ENCODE data around the gene FARS2. TPM values are rescaled to one million over a fixed set of nuclear protein-coding genes. Genes with fewer than 3 reads are reported as not detected.

The FARS2 gene
- total and polyA plus RNA-seq, 9 of the 15 experiments (the other 6 are each of a cell fraction or from before 2014, with no cell fraction given) = 16.5 to 62.2 (median 27.0) TPM

DNA sequence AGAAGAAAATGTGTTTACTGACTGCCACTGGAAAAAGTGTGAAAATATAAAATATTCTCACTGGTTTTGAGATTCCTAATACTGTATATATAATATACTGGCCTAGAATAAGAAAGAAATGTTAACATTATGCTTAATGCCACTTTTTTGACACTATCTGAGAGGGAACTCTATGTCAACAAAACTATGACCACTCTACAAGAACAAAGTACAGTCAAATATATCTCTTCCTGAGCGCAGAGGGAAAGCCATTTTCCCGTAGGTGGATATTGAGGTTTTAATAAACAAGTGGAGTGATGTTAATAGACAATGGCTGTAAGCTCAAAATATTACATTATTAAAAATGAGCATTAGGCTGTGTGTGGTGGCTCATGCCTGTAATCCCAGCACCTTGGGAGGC, 25.5 kb upstream of the FARS2 start (continued):
- TF ChIP-seq, protein P1, sequence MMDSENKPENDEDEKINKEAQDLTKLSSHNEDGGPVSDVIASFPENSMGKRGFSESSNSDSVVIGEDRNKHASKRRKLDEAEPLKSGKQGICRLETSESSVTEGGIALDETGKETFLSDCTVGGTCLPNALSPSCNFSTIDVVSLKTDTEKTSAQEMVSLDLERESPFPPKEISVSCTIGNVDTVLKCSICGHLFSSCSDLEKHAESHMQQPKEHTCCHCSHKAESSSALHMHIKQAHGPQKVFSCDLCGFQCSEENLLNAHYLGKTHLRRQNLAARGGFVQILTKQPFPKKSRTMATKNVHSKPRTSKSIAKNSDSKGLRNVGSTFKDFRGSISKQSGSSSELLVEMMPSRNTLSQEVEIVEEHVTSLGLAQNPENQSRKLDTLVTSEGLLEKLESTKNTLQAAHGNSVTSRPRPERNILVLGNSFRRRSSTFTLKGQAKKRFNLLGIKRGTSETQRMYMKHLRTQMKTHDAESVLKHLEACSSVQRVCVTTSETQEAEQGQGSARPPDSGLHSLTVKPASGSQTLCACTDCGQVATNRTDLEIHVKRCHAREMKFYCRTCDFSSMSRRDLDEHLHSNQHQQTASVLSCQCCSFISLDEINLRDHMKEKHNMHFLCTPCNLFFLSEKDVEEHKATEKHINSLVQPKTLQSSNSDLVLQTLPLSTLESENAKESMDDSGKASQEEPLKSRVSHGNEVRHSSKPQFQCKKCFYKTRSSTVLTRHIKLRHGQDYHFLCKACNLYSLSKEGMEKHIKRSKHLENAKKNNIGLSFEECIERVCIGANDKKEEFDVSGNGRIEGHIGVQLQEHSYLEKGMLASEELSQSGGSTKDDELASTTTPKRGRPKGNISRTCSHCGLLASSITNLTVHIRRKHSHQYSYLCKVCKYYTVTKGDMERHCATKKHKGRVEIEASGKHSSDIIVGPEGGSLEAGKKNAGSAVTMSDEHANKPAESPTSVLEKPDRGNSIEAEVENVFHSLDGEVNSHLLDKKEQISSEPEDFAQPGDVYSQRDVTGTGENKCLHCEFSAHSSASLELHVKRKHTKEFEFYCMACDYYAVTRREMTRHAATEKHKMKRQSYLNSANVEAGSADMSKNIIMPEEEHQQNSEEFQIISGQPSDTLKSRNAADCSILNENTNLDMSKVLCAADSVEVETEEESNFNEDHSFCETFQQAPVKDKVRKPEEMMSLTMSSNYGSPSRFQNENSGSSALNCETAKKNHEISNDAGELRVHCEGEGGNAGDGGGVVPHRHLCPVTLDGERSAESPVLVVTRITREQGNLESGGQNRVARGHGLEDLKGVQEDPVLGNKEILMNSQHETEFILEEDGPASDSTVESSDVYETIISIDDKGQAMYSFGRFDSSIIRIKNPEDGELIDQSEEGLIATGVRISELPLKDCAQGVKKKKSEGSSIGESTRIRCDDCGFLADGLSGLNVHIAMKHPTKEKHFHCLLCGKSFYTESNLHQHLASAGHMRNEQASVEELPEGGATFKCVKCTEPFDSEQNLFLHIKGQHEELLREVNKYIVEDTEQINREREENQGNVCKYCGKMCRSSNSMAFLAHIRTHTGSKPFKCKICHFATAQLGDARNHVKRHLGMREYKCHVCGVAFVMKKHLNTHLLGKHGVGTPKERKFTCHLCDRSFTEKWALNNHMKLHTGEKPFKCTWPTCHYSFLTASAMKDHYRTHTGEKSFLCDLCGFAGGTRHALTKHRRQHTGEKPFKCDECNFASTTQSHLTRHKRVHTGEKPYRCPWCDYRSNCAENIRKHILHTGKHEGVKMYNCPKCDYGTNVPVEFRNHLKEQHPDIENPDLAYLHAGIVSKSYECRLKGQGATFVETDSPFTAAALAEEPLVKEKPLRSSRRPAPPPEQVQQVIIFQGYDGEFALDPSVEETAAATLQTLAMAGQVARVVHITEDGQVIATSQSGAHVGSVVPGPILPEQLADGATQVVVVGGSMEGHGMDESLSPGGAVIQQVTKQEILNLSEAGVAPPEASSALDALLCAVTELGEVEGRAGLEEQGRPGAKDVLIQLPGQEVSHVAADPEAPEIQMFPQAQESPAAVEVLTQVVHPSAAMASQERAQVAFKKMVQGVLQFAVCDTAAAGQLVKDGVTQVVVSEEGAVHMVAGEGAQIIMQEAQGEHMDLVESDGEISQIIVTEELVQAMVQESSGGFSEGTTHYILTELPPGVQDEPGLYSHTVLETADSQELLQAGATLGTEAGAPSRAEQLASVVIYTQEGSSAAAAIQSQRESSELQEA (IDR thresholded peaks at IDR 0.05; ENCODE audit: low read depth) = no peak
- TF ChIP-seq SREBF1 (IDR thresholded peaks at IDR 0.05; ENCODE audit: borderline replicate concordance, low read depth, low read length) = no peak
- no peak for TF ChIP-seq KDM5B (IDR thresholded peaks at IDR 0.05; ENCODE audit: insufficient replicate concordance, low read depth, low read length)
- TF ChIP-seq ZBTB8A (IDR thresholded peaks at IDR 0.05; ENCODE audit: partially characterized antibody) = no peak
- TF ChIP-seq, protein P2, sequence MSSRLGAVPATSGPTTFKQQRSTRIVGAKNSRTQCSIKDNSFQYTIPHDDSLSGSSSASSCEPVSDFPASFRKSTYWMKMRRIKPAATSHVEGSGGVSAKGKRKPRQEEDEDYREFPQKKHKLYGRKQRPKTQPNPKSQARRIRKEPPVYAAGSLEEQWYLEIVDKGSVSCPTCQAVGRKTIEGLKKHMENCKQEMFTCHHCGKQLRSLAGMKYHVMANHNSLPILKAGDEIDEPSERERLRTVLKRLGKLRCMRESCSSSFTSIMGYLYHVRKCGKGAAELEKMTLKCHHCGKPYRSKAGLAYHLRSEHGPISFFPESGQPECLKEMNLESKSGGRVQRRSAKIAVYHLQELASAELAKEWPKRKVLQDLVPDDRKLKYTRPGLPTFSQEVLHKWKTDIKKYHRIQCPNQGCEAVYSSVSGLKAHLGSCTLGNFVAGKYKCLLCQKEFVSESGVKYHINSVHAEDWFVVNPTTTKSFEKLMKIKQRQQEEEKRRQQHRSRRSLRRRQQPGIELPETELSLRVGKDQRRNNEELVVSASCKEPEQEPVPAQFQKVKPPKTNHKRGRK (tag; IDR thresholded peaks at IDR 0.05) = no peak
- no peak for TF ChIP-seq DIDO1 (tag; IDR thresholded peaks at IDR 0.05; ENCODE audit: low read depth)
- TF ChIP-seq, protein P3, sequence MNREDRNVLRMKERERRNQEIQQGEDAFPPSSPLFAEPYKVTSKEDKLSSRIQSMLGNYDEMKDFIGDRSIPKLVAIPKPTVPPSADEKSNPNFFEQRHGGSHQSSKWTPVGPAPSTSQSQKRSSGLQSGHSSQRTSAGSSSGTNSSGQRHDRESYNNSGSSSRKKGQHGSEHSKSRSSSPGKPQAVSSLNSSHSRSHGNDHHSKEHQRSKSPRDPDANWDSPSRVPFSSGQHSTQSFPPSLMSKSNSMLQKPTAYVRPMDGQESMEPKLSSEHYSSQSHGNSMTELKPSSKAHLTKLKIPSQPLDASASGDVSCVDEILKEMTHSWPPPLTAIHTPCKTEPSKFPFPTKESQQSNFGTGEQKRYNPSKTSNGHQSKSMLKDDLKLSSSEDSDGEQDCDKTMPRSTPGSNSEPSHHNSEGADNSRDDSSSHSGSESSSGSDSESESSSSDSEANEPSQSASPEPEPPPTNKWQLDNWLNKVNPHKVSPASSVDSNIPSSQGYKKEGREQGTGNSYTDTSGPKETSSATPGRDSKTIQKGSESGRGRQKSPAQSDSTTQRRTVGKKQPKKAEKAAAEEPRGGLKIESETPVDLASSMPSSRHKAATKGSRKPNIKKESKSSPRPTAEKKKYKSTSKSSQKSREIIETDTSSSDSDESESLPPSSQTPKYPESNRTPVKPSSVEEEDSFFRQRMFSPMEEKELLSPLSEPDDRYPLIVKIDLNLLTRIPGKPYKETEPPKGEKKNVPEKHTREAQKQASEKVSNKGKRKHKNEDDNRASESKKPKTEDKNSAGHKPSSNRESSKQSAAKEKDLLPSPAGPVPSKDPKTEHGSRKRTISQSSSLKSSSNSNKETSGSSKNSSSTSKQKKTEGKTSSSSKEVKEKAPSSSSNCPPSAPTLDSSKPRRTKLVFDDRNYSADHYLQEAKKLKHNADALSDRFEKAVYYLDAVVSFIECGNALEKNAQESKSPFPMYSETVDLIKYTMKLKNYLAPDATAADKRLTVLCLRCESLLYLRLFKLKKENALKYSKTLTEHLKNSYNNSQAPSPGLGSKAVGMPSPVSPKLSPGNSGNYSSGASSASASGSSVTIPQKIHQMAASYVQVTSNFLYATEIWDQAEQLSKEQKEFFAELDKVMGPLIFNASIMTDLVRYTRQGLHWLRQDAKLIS (CRISPR knock-in tag; IDR thresholded peaks at IDR 0.05) = no peak
- no peak for TF ChIP-seq ZFP1 (CRISPR knock-in tag; IDR thresholded peaks at IDR 0.05)
